ENCODE results near the gene ATAD2B.
"Not testable (repeated sequence)": the region's sequence is repeated elsewhere in the genome, so short reads cannot be mapped to it uniquely, and the experiment has no call there.

ATAD2B gene

GRCh38 chr2:23926750-23927571, at the start of gene ATAD2B:
Gene ATAD2B, minus strand, starts transcription at chr2:23927123. Its CDS starts 353 bp downstream, at chr2:23926770.
- DNase-seq, result peak; percentile 85 to 96

GRCh38 chr2:23967846-23968245, 40.9 kb upstream of the ATAD2B start:
- DNase-seq, result no peak

GRCh38 chr2:23954325-23955014, 27.5 kb upstream of the ATAD2B start:
- DNase-seq, result no peak

GRCh38 chr2:23953625-23954024, 26.7 kb upstream of the ATAD2B start:
- no peak for DNase-seq

- DNase-seq, result not testable (repeated sequence)
These were observed 25.6 kb upstream of the ATAD2B start for GRCh38 chr2:23952558-23952957.

- DNase-seq, result no peak
These were observed 20.4 kb upstream of the ATAD2B start for GRCh38 chr2:23947350-23947749.

- no peak for DNase-seq
These were observed 18.1 kb upstream of the ATAD2B start for GRCh38 chr2:23944976-23945375.

GRCh38 chr2:23944527-23944926, 17.6 kb upstream of the ATAD2B start:
- DNase-seq, result no peak

- DNase-seq, result no peak
These were observed 16.7 kb upstream of the ATAD2B start for GRCh38 chr2:23943666-23944065.

GRCh38 chr2:23941644-23942043, 14.7 kb upstream of the ATAD2B start:
- DNase-seq, result no peak

GRCh38 chr2:23940718-23941620, 14.0 kb upstream of the ATAD2B start:
- DNase-seq, result peak; percentile 41 to 82

- DNase-seq, result peak; percentile 56 to 91
These were observed 13.2 kb upstream of the ATAD2B start, which contains the start of gene UBXN2A for GRCh38 chr2:23939987-23940717. Gene UBXN2A, plus strand, starts transcription at chr2:23940463. Its CDS starts 17,852 bp downstream, at chr2:23958315.

- DNase-seq, result no peak
These were observed 7.3 kb upstream of the ATAD2B start for GRCh38 chr2:23934259-23934658.

- peak in 1 of 2 experiments; percentile 77 for DNase-seq
These were observed 603 bp downstream of the ATAD2B start for GRCh38 chr2:23926290-23926749.

- DNase-seq, result peak in 1 of 2 experiments; percentile 66
These were observed 1.1 kb downstream of the ATAD2B start for GRCh38 chr2:23925702-23926289.

GRCh38 chr2:23924589-23925359, 2.1 kb downstream of the ATAD2B start:
- no peak for DNase-seq

- DNase-seq, result no peak
These were observed 8.0 kb downstream of the ATAD2B start for GRCh38 chr2:23918837-23919489.

- no peak for DNase-seq
These were observed 10.1 kb downstream of the ATAD2B start for GRCh38 chr2:23916727-23917405.

GRCh38 chr2:23915327-23915726, 11.6 kb downstream of the ATAD2B start:
- no peak for DNase-seq

GRCh38 chr2:23912054-23912453, 14.9 kb downstream of the ATAD2B start:
- no peak for DNase-seq

Measured in NCI-H526 (cell line).